Activated CD4-positive, alpha-beta T cell treated with anti-CD3 and anti-CD28 coated beads for 24 hours (primary cell): ENCODE results near the gene TRMO.

Source experiments
- DNase-seq, 2 donors: peaks; one replicate each; pipeline ENCODE4 v3.0.0-alpha.2; 2020; ENCODE audit warnings: low read depth in 2 of 2

The TRMO gene

DNA sequence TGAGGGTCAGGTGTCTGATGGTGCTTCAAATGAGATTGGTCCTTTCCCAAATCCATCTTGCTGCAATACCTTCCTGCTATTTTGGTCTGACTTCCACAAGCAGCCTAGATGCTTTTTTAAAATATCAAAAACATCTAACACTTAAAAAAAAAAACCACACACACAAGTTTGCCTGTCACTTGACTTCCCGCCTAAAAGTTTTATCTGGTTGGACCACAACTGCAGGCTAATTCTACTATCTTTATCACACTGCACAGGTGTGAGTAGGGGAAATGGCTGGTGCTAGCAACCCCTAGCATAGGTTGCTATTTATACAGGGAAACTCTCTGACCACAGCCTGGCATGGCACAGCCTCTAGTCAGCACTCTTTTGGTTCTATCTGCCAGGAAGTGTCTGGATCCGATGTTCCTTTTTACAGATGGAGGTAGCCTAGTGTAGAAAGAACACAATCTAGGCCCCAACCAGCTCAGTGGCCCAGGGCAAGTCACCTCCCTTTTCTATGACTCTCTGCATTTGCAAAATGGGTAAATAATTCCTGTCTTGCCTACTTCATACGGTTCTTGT is 15.9 kb upstream of the TRMO start, which contains the start of gene HEMGN:
HEMGN (minus strand) TSS at position 92 of the 564 bp plus-strand sequence; CDS start at position 56, 36 bp downstream.
- DNase-seq: no peak

DNA sequence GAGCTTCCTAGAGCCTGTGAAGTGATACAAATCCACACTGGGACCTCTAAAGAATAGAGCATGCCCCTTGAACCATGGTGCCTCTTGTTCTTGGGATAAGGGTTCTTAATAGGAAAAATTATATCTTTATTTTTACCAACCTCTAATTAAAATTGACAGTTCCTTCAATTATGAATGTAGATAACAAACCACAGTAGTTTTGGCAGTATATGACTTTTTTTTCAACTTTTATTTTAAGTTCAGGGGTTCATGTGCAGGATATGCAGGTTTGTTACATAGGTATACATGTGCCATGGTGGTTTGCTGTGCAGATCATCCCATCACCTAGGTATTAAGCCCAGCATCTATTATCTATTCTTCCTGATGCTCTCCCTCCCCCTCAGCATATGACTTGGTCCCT is 14.7 kb upstream of the TRMO start:
- no peak for DNase-seq

DNA sequence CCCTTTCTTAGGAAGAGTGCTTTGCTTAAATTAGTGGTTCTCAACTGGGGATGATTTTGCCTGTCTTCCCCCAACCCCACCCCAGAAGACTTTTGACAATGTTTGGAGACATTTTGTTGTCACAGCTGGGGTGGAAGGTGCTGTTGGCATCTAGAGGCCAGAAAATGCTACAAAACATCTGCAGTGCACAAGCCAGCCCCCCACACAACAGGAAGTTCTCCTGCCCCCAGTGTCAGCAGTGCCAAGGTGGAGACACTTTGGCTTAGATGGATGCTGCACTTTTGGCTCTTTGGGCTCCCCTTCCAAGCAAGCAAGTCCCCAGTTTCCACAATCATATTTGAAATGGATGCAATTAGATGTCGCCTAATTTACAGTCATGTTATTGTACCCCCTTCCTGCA is 13.0 kb upstream of the TRMO start:
- DNase-seq: no peak

DNA sequence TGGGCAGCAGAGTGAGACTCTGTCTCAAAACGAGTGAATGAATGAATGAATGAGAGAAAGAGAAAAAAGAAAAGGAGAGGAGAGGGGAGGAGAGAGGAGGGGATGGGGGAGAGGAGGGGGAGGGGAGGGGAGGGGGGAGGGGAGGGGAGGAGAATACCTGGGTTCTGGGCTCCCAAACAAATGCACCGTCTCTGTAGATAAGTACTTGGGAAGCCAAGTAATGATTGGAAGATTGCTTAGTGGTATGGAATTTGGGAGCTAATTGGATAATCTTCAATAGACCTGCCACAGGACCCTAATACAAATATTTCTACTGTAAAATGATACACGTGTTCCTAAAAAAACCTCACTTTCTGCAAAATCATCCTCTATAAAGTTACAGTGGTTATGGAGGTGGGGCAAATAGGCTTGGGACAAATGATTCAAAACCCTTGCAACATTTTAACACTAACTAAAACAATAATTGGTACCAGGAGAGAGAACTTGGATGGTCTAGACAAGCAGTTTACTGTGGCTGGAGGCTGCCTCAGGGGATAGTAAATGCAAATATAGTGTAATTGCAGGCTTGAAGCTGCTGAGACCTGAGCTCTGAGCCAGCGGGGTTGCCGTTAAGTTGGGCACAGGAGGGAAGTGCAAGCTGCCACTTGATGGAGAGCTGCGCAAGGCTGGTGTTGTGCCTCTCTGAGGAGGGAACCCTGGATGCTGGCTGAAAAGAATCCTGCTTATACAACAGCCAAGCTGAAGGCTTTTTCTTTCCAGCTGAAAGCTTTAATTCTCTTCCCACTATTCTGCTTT is 12.2 kb upstream of the TRMO start:
- DNase-seq: no peak

DNA sequence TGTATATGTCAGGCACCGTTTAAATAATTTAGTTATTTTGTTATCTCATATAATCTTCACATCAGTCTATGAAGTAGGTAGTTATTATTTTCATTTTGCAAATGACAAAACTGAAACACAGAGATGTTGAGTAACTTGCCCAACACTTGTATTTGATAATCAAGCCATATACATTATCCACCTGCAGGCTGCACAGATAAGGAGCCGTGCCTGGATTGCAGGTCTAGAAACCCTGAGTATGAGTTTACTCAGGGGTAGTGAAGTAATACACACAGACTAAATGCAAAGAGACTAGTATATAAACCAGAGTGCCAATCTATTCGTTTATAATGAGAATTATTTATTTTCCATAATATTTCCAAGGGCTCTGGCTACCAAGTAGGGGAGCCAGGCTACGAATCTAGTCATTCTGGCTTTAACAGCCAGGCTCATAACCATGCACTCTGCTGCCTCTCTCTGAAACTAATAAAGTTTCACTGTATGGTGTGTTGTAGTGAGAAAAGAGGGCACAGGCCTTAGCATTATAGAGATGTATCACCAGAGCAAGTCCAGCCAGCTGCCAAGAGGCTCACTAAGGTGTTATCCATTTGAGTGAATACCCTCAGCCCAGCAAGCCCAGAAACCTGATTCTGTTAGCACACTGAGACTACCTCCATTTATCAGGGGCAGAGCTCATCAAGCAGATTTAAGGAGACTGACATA is 11.1 kb upstream of the TRMO start:
- DNase-seq: no peak

DNA sequence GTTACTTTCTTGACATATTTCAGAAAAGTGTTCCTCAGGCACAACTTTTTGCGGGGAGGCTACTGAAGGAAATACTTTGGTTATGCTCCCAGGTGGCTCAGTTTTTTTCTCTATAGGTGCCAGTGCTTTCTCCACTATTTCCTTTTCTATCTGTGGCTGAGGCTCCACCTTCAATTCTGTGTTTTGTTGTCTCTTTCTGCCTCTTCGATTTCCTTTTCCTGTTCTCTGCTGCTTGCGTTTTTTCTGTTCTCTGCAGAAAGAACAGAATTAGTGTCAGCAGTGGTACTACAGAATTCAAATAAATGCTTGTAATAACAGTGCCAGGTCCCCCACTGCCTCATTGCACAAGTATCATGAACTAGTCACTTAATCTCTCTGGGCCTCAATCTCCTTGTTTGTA is 8.7 kb upstream of the TRMO start:
- no peak for DNase-seq

DNA sequence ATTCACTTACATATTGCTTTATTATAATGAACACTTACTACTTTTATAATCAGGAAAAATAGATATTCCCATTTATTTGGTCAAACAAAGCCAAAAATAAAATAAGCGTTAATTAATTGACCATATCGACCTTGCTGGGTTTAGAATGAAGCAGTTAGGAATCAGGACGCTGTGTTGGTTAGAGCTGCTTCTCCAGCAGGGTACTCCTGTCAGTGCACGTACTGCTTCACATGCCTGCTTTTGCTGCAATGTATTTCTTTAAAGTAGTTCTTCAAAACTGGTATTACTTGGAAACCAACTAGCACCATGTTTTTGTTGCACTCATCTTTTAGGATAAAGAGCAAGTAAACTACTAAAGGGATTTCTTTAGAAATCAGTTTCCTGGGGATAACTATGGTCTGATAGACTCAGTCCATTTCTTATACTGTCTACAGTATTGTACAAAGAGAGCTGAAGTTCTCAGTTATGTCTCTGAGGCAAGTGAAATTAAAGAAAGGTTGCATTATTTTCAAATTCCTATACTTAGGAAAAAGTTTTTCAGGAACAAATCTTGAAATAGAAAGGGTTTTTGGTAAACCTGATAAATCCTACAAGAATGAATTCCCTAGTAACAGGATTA is 6.8 kb upstream of the TRMO start:
- no peak for DNase-seq

DNA sequence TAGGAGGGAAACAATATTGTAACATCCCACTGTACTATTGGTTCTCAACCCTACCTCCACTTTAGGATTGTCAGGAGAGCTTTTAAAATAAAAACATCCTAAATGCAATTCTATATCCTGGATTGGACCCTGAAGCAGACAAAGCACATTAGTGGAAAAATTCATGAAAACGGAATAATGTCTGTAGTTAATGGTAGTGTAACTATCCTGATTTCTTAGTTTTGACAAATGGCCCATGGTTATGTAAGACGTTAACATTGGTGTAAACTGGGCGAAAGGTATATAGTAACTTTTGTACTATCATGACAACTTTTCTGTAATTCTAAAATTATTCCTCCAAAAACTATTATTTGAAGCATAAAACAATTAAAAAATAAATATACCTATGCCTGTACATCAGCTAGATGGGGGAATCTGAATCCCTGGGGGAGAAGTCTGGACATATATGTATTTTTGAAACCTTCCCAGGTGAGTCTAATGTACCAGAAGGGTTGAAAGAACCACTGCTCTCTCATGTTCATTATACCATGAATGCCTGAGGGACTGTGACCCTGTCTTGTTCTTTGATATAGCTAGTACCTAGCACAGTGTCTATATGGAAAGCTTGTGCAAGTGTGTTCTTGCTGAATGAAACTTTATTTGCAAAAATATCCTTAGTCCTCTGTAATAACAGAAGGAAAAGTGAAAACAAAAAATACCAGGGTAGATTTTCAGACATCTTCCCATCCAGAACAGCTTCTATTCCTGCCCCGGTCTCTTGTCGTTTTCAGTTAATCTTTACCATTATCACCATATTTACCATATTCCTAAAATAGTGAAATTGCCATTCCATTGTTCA is 3.4 kb upstream of the TRMO start:
- no peak for DNase-seq

DNA sequence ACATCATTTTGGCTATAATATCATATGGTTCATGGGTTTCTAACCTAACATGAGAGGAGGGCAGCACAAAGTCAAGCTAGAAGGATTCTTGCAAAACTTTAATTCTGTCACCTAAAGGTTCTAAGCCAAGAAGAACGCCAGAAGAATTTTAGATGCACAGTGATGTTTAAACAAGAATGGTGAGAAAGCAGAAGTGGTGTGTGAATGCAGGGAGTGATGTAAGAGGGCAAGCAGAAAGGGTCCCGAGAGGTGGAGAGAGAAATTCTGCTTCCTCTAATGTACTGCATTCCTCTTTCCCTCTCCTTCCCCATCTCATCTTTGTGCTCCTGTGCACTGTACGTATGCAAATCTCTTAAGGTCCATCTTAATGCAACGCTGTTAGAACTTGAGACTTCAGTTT is 2.1 kb upstream of the TRMO start:
- no peak for DNase-seq

DNA sequence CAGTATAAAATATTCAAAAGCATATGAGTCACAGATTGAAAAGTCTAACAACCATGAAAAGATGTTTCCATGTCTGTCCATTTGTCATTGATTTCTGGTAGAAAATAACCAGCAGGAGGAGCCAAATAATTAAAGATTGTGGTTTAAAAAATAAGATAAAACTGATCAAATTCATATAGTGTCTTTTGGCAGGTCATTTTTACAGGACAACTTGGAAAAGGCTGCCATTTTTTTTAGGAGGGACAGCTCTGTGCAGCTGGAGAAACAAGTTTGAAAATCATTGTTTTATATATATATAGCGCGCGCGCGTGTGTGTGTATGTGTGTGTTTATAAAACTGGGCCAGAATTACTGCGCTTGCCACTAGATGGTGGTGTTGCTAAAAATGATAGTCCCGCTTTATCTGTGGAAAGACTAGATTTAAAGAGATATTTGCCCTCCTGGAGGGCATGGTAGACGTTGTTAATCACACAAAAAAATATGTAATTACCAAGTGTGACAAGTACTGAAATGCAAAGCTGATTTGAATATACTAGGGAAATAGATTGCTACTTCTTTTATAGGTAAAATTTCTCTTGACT is 1.3 kb upstream of the TRMO start:
- DNase-seq: peak; percentile 53 to 60

DNA sequence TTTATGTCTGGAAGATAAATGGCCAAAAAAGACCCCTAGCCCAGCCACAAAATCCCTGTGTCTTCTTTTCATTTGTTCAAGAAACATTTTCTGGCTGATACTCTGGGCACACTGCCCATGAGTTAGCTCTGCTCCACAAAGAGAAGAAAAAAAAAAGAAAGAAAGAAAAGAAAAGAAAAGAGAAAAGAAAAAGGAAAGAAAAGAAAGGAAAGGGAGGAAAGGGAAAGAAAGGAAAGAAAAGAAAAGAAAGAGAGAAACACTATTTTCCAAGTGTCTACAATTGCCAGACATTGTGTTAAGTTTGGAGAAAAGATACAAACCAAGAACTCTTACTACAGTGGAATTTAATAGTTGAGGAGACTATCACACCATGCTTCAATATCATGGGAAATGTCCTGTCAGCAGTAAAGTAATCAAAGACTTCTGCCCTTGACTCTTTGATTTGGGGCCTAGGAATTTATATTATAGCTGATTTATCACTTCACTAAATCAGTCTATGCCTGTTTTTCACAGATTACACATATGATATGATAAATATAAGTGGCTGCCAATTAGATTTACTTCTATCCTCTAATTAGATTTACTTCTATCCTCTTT is 3.0 kb downstream of the TRMO start:
- no peak for DNase-seq

DNA sequence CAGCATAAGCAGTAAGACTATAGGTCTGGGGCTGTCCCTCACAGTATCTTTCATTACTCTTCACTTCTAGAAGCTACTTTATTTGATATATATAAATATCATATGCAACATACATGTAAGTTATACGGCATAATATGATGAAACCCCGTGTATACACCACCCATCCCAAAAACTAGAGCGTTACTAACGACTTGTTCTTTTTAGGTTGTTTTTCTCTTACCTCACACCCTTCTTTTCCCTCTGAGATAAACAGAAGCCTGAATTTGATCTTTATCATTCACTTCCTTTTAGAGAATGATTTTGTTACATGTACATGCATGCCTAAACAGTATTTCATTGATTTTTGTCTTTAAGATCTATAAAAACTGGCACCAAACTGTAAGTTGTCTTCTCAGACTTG is 3.7 kb downstream of the TRMO start:
- no peak for DNase-seq

DNA sequence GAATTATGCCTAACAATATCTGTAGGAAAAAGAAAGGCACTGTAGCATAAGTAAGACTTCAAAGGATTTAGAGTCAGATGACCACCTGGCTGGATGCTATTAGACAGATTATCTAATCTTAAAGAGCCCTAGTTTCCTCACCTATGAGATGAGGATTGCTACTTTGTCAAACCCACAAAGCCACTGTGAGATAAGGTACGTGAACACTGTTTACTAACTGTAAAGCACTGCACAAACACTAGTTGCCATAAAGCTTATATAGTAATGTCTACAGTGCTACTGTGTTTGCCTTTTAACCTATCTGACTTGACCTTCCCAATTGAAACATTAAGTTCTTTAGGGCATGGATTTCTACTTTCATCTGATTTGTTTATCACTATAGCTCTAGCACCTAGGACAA is 10.3 kb downstream of the TRMO start:
- DNase-seq: no peak

DNA sequence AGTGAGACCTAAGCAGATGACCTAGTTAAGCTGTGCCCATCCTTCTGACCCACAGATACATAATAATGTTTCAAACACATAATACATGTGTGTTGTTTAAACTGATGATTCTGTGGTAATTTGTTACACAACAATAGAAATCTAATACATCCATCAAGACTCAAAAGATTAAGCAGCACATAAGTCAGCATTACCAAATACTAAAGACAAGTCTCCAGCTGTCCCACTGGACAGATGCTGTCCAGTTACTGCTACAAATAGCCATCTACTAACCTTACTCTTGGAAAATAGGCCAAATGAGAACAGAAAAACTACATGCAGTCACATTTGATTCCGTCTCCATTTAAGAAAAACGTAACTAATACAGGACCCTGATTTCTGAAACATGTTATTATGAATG is 10.8 kb downstream of the TRMO start:
- DNase-seq: no peak

DNA sequence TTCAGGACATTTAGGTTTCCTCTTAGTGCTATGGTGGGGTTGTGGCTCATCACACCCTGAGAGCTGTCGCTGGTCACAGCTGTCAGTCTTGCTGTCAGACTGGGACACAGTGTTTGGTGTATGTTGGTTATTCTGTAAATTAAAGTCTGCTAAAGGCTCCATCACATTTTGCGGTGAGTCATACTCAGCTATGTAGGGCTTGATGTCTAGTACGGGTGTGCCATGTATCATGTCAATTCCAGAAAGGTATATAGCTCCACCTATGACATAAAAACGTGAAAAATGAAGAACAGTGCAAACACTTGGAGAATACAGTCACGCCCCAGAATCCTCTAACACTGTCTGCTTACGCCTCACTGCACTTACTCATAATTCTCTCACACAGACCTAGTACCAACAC is 11.9 kb downstream of the TRMO start:
- DNase-seq: no peak

DNA sequence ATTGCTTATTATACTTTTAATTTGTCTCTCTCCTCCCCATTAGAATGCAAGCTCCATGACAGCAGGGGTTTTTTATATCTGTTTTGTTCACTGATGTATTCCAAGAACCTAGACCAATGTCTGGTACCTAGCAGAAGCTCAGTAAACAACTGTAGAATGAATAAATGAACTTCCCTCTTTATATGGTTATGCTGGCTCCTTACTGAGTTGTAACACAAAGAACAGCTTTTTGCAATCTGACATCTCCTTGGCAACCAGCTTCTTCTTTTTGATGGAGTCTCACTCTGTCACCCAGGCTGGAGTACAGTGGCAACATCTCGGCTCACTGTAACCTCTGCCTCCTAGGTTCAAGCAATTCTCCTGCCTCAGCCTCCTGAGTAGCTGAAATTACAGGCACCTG is 13.6 kb downstream of the TRMO start:
- DNase-seq: no peak

DNA sequence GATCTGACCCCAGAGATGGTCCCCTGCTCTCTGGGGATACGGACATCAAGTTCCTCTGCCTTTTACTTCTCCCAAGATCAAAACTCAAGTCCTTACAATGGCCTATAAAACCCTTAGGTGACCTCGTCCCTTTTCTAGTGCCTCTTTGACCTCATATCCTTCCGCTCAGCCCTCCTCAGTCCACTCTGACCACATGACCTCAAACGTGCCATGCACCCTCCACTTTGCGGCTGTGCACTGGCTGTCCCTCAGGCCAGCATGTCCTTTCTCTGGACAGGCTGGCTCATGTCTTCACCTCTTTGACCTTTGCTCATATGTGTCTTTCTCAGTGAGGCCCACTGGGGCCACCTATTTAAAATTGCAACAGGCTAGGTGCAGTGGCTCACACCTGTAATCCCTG is 14.7 kb downstream of the TRMO start:
- DNase-seq: no peak

DNA sequence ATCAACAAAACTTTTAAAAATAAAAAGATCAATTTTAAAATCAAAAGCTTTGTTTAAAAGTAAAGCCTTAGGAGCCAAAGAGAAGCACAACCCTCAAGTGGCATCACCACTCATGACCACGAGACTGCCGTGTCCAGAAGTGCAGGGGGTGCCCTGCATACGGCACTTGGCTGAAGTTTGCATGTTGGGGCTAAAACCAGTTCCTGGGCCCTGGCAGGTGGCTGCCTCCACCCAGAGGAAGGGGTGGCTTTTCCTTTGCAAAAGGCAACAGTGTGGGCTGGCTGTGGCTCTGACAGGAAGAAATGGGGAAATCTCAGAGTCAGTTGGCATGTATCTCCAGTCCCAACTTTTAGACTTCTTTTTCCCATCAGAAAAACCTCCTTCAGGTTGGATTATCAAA is 15.3 kb downstream of the TRMO start:
- no peak for DNase-seq

DNA sequence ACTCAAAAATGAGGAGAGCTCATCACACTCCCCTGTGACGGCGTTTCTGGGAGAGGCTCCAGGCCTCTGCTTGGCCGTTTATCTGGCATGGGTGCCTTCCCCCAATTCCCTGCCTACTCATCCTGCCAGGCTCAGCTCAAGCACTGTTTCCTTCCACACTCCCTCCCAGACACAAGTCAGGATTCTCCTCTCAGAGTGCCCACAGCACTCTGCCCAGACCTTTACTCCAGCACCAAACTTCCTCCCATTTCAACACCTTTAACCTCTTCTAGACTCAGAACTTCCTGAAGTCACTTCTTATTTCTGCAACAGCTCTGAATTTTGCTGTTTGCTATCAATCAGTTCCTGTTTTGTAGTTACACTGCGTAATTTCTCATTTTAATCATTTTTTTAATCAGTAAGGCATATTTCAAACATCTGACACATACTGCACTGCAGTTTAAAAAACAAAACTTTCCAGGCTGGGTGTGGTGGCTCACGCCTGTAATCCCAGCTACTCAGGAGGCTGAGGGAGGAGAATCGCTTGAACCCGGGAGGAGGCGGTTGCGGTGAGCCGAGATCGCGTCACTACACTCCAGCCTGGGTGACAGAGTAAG is 16.0 kb downstream of the TRMO start:
- no peak for DNase-seq

DNA sequence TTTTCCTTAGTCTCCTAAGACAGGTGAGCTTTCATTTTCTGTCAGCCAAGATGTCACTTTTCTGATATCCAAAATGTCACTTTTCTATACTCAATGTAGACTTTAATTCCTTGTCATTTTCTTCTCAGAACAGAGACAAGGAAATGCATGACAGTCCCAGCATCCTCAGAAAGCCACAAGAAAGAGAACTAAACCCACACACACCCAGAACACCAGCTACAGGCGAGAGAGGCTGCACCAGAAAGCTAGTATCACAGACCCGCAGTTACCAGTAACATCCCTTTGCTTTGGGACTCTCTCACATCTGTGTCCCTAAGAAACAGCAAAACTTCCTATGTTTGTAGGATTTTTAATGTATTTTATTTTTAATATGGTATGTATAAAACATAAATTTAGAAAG is 17.1 kb downstream of the TRMO start:
- DNase-seq: no peak

DNA sequence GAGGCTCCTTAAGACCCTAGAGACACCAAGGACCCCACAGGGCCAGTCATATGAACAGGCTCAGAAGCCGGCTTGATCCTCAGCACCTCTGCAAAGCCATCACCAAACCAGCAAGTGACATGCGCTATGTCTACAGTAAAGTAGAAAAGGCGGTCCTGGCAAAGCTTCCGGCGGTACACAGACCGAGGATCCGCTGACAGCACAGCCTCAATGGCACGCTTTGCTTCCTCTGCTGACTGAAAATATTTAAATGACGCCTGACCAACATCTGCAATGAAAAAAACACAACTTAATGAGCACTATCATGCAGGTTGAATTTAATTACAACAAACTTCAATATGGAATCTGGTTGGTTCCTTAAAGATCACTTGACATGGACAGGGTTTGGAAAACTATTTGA is 17.6 kb downstream of the TRMO start:
- peak in 1 of 2 donors; percentile 22 for DNase-seq
